GM23248 (cell line): Measurements from ENCODE around the gene LPP.

ENCODE experiments used
- EZH2 ChIP-seq: fragments of 200-600 bp; sonication (generic); IDR thresholded peaks from 2 replicates; pipeline ENCODE4 v1.6.1; 2018; ENCODE audit warnings: antibody characterized with exemption, mild to moderate bottlenecking; ENCODE audit not compliant: insufficient read depth, poor library complexity, severe bottlenecking
- EZH2phosphoT487 ChIP-seq: fragments of 200-600 bp; sonication (generic); IDR thresholded peaks from 2 replicates; pipeline ENCODE4 v1.6.1; 2018; ENCODE audit warnings: antibody characterized with exemption, moderate library complexity, mild to moderate bottlenecking, low read depth; ENCODE audit not compliant: insufficient read depth

DNA sequence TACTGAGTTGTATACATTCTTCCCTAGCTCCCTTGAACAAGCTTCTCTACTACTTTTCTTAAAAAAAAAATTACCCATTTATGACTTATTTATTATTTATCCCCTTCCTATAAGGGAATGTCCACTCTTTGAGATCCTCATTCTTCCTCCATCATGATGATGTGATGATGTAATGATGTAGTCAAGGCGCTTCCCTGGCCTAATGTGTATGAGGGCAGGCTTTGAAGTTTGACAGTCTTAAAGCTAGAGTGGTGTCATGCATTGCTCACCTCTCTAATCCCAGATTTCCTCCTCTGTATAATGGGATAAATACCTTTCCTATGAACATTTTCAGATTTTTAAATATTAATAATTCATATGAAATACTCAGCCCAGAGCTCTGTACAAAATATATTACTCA is 531.8 kb downstream of the LPP start:
- TF ChIP-seq EZH2 (no peak), EZH2phosphoT487 (no peak)
